ENCODE data around the gene NUPR1.

GRCh38 chr16:28572696-28573510 is 34.1 kb upstream of the NUPR1 start:
- TF ChIP-seq CTCF (IDR thresholded peaks at IDR 0.05) (no peak), EZH2 (IDR thresholded peaks at IDR 0.05) (no peak), EZH2phosphoT487 (IDR thresholded peaks at IDR 0.05) (no peak)
